HEK293 (cell line): ENCODE measurements around the gene FAM193A.

ENCODE experiments used
- CTCF ChIP-seq: fragments of 450-650 bp; formaldehyde crosslinking; IDR thresholded peaks from 2 replicates; pipeline ENCODE4 v1.5.1; 2016; ENCODE audit warnings: missing biosample characterization, missing genetic modification characterization
- MEIS1 ChIP-seq: sonication (generic); formaldehyde crosslinking; IDR thresholded peaks from 2 replicates; pipeline ENCODE4 v1.8.1; 2022; ENCODE audit warnings: missing genetic modification reagents, mild to moderate bottlenecking, borderline replicate concordance
- YY1 ChIP-seq: fragments of 450-650 bp; formaldehyde crosslinking; IDR thresholded peaks from 2 replicates; pipeline ENCODE4 v1.5.1; 2018; ENCODE audit warnings: missing biosample characterization, missing genetic modification characterization
- ZNF18 ChIP-seq: fragments of 450-650 bp; formaldehyde crosslinking; IDR thresholded peaks from 2 replicates; pipeline ENCODE4 v1.5.1; 2016; ENCODE audit warnings: missing biosample characterization, missing genetic modification characterization
- ZNF274 ChIP-seq, 2 experiments: fragments of 200-500 bp in 1 of 2; fragments of 450-650 bp in 1 of 2; sonication (Bioruptor generic) in 1 of 2; formaldehyde crosslinking in 1 of 2; IDR thresholded peaks; 2 replicates each; pipeline versions ENCODE4 v1.5.1 to v1.6.1; 2014 to 2016; ENCODE audit warnings: borderline replicate concordance in 1 of 2, inconsistent platforms in 1 of 2, low read length in 1 of 2, missing biosample characterization in 1 of 2, missing genetic modification characterization in 1 of 2
- ZNF302 ChIP-seq: fragments of 450-650 bp; formaldehyde crosslinking; IDR thresholded peaks from 2 replicates; pipeline ENCODE4 v1.5.1; 2016; ENCODE audit warnings: missing biosample characterization, missing genetic modification characterization, low read depth

GRCh38 chr4:2596611-2597010 is 60.2 kb downstream of the FAM193A start:
- no peak for TF ChIP-seq YY1 (tag by site-specific recombination)
- TF ChIP-seq ZNF18 (tag by site-specific recombination), result no peak
- TF ChIP-seq CTCF (tag by site-specific recombination), result no peak
- no peak for TF ChIP-seq ZNF302
- no peak for TF ChIP-seq ZNF274 (IDR thresholded peaks at IDR 0.05; ENCODE audit: low read length)
- TF ChIP-seq ZNF274 (tag by site-specific recombination; IDR thresholded peaks at IDR 0.05; ENCODE audit: borderline replicate concordance), result no peak
- TF ChIP-seq MEIS1 (CRISPR knock-in tag), result no peak
